LNCaP clone FGC (cell line): ENCODE results near the gene RAB40C.

Experiments used
- DNase-seq: peaks from one replicate; pipeline ENCODE4 v3.0.0-alpha.2; 2011; ENCODE audit warnings: low read depth
- H3K4me3 ChIP-seq: 2 replicates; pipeline ENCODE4 v1.5.1; 2011; ENCODE audit warnings: mild to moderate bottlenecking, low read depth, low read length, control low read depth
- CTCF ChIP-seq: IDR thresholded peaks from 2 replicates; pipeline ENCODE4 v1.5.1; 2012; ENCODE audit warnings: mild to moderate bottlenecking; ENCODE audit not compliant: control insufficient read depth, insufficient read depth; ENCODE audit errors: extremely low read depth

Gene RAB40C

GRCh38 chr16:654034-654433 lies 64.2 kb downstream of the RAB40C start:
- no peak for TF ChIP-seq CTCF
- no peak overlapping the region for H3K4me3 ChIP-seq
- no peak for DNase-seq

- TF ChIP-seq CTCF, result no peak
- no peak for DNase-seq
- H3K4me3 ChIP-seq, result no peak overlapping the region
Measured at GRCh38 chr16:657487-657886, 67.6 kb downstream of the RAB40C start.

GRCh38 chr16:658679-659571 lies 69.1 kb downstream of the RAB40C start:
- no peak for DNase-seq
- H3K4me3 ChIP-seq, result no peak overlapping the region
- no peak for TF ChIP-seq CTCF

GRCh38 chr16:659618-660017 lies 69.8 kb downstream of the RAB40C start:
- H3K4me3 ChIP-seq, result no peak overlapping the region
- TF ChIP-seq CTCF, result no peak
- DNase-seq, result no peak

- no peak overlapping the region for H3K4me3 ChIP-seq
- no peak for DNase-seq
- TF ChIP-seq CTCF, result no peak
Measured at GRCh38 chr16:660132-660458, 70.2 kb downstream of the RAB40C start.

GRCh38 chr16:660459-661183 lies 70.8 kb downstream of the RAB40C start:
- DNase-seq, result peak; percentile 83
- peak; percentile 71 for TF ChIP-seq CTCF
- H3K4me3 ChIP-seq, result peak overlapping the region; percentile 46
